ENCODE data around the gene ZNF679.
A peak's percentile ranks its signal among the peaks of the same experiment; 100 is the strongest.
"Not testable (repeated sequence)": the region's sequence is repeated elsewhere in the genome, so short reads cannot be mapped to it uniquely, and the experiment has no call there.

The ZNF679 gene

GRCh38 chr7:64228174-64228573 lies at the start of gene ZNF679:
TSS of gene ZNF679 (plus strand) at chr7:64228474. CDS start at chr7:64249118, 20,644 bp downstream.
- not testable (repeated sequence) for DNase-seq (ENCODE audit: low spot score); H3K27ac ChIP-seq; H3K4me3 ChIP-seq

GRCh38 chr7:64180989-64181388 lies 47.3 kb upstream of the ZNF679 start:
- H3K27ac ChIP-seq, result no peak overlapping the region
- TF ChIP-seq CTCF (IDR thresholded peaks at IDR 0.05), result no peak
- no peak for DNase-seq (ENCODE audit: low spot score)
- H3K4me3 ChIP-seq, result no peak overlapping the region

GRCh38 chr7:64181586-64181985 lies 46.7 kb upstream of the ZNF679 start:
- Histone ChIP-seq H3K4me3 (no peak overlapping the region), H3K27ac (no peak overlapping the region)
- DNase-seq (ENCODE audit: low spot score), result no peak
- TF ChIP-seq CTCF (IDR thresholded peaks at IDR 0.05), result no peak

GRCh38 chr7:64182036-64182790 lies 46.1 kb upstream of the ZNF679 start:
- TF ChIP-seq CTCF (IDR thresholded peaks at IDR 0.05), result no peak
- no peak overlapping the region for H3K4me3 ChIP-seq
- no peak overlapping the region for H3K27ac ChIP-seq
- no peak for DNase-seq (ENCODE audit: low spot score)

GRCh38 chr7:64183126-64183742 lies 45.0 kb upstream of the ZNF679 start:
- H3K4me3 ChIP-seq, result no peak overlapping the region
- DNase-seq (ENCODE audit: low spot score), result no peak
- peak; percentile 79 for TF ChIP-seq CTCF (IDR thresholded peaks at IDR 0.05)

GRCh38 chr7:64183827-64184372 lies 44.4 kb upstream of the ZNF679 start:
- Histone ChIP-seq H3K4me3 (no peak overlapping the region), H3K27ac (no peak overlapping the region)
- no peak for DNase-seq (ENCODE audit: low spot score)
- no peak for TF ChIP-seq CTCF (IDR thresholded peaks at IDR 0.05)

More at GRCh38 chr7:64183126-64183742, 45.0 kb upstream of the ZNF679 start:
- no peak overlapping the region for H3K27ac ChIP-seq

- no peak for TF ChIP-seq CTCF (IDR thresholded peaks at IDR 0.05)
- no peak for DNase-seq (ENCODE audit: low spot score)
- no peak overlapping the region for H3K4me3 ChIP-seq
- H3K27ac ChIP-seq, result no peak overlapping the region
Observed at GRCh38 chr7:64184376-64184775, 43.9 kb upstream of the ZNF679 start.
